OCI-LY3 (cell line): ENCODE data around the gene SMCR8.

Experiments used
- H2AFZ ChIP-seq: fragments of 200-600, 300-600 bp; shearing (Covaris generic); 2 replicates; pipeline ENCODE4 v1.6.0; 2014; ENCODE audit warnings: antibody characterized with exemption, low read depth, low read length
- H3K27ac ChIP-seq: fragments of 200-600, 300-600 bp; sonication (generic); 2 replicates; pipeline ENCODE4 v1.5.1; 2014; ENCODE audit warnings: mild to moderate bottlenecking, low read length, moderate library complexity, mixed read lengths
- H3K27me3 ChIP-seq: fragments of 200-600, 300-600 bp; sonication (generic); 2 replicates; pipeline ENCODE4 v1.6.1; 2014; ENCODE audit warnings: low read depth, low read length, mixed read lengths
- H3K36me3 ChIP-seq: fragments of 200-600, 300-600 bp; sonication (generic); replicated peaks from 2 replicates; pipeline ENCODE3; 2014; ENCODE audit warnings: low read depth, low read length, mixed read lengths
- H3K4me1 ChIP-seq: fragments of 300-600, 200-600 bp; sonication (generic); 2 replicates; pipeline ENCODE4 v1.6.1; 2014; ENCODE audit warnings: low read length, mixed read lengths
- H3K4me2 ChIP-seq: fragments of 200-600, 300-600 bp; sonication (generic); 2 replicates; pipeline ENCODE4 v1.6.1; 2014; ENCODE audit warnings: low read length, mixed read lengths
- H3K4me3 ChIP-seq: fragments of 300-600, 200-600 bp; sonication (generic); 2 replicates; pipeline ENCODE4 v1.5.1; 2014; ENCODE audit warnings: antibody characterized with exemption, mild to moderate bottlenecking, low read length, moderate library complexity
- H3K79me2 ChIP-seq: fragments of 300-600, 200-600 bp; shearing (Covaris generic); 2 replicates; pipeline ENCODE4 v1.6.1; 2014; ENCODE audit warnings: mild to moderate bottlenecking, low read length, mixed read lengths
- H3K9ac ChIP-seq: fragments of 300-600, 200-600 bp; shearing (Covaris generic); 2 replicates; pipeline ENCODE4 v1.6.0; 2014; ENCODE audit warnings: mild to moderate bottlenecking, low read length, moderate library complexity
- H3K9me3 ChIP-seq: fragments of 200-600, 300-600 bp; shearing (Covaris generic); 2 replicates; pipeline ENCODE4 v1.6.1; 2014; ENCODE audit warnings: low read length, mixed read lengths; ENCODE audit not compliant: insufficient read depth
- H4K20me1 ChIP-seq: fragments of 200-600, 300-600 bp; sonication (generic); 2 replicates; pipeline ENCODE4 v1.6.1; 2016; ENCODE audit warnings: low read length, mixed read lengths; ENCODE audit not compliant: insufficient read depth
- CTCF ChIP-seq: fragments of 200-600, 300-600 bp; sonication (generic); IDR thresholded peaks from 2 replicates; pipeline ENCODE4 v1.5.1; 2014; ENCODE audit warnings: antibody characterized with exemption, low read length, low read depth
- EZH2phosphoT487 ChIP-seq: fragments of 200-600 bp; shearing (Covaris generic); IDR thresholded peaks from 2 replicates; pipeline ENCODE4 v1.6.1; 2018; ENCODE audit warnings: antibody characterized with exemption, mixed run types, low read depth

The SMCR8 gene

GRCh38 chr17:18314731-18315561 is at the start of gene SMCR8, which contains the start of gene TOP3A:
SMCR8 (plus strand) TSS chr17:18315293; CDS start chr17:18315790, 497 bp downstream.
TOP3A (minus strand) TSS chr17:18314994; CDS start chr17:18314778, 216 bp downstream.
- Histone ChIP-seq H3K27me3 (no peaks in the 10 kb centered on the region), H3K4me3 (peak within 1 kb of the TSS; percentile 92), H3K79me2 (peaks cover 54% of the 10 kb centered on the region), H3K4me1 (0 out of 2 replicates have a peak, but pooled peaks cover 4% of the 10 kb centered on the region), H4K20me1 (no peaks in the 10 kb centered on the region), H3K9ac (peak within 1 kb of the TSS; percentile 68), H3K36me3 (no peaks in the 10 kb centered on the region), H3K9me3 (no peaks in the 10 kb centered on the region), H3K4me2 (peak within 1 kb of the TSS; percentile 77), H3K27ac (peak within 1 kb of the TSS; percentile 79), H2AFZ (peak within 1 kb of the TSS; percentile 83; the same call in 1 of the 2 replicates)
- TF ChIP-seq EZH2phosphoT487 (no peak), CTCF (no peak)

GRCh38 chr17:18267366-18267765 is 47.7 kb upstream of the SMCR8 start:
- no peak overlapping the region for H3K4me2 ChIP-seq
- H3K27me3 ChIP-seq = no peaks in the 10 kb centered on the region
- H3K4me3 ChIP-seq = no peak overlapping the region
- no peak overlapping the region for H3K9ac ChIP-seq
- H4K20me1 ChIP-seq = no peaks in the 10 kb centered on the region
- H3K4me1 ChIP-seq = no peaks in the 10 kb centered on the region
- no peaks in the 10 kb centered on the region for H3K36me3 ChIP-seq
- no peaks in the 10 kb centered on the region for H3K79me2 ChIP-seq
- no peak for TF ChIP-seq CTCF
- no peak for TF ChIP-seq EZH2phosphoT487
- no peak overlapping the region for H2AFZ ChIP-seq
- H3K9me3 ChIP-seq = no peaks in the 10 kb centered on the region
- H3K27ac ChIP-seq = no peak overlapping the region

- TF ChIP-seq CTCF = no peak
- TF ChIP-seq EZH2phosphoT487 = no peak
- Histone ChIP-seq H3K79me2 (no peaks in the 10 kb centered on the region), H3K4me3 (no peak overlapping the region), H3K4me2 (no peak overlapping the region), H3K27ac (no peak overlapping the region), H3K36me3 (no peaks in the 10 kb centered on the region), H3K27me3 (no peaks in the 10 kb centered on the region), H3K9ac (no peak overlapping the region), H3K9me3 (no peaks in the 10 kb centered on the region), H4K20me1 (no peaks in the 10 kb centered on the region), H3K4me1 (no peaks in the 10 kb centered on the region), H2AFZ (no peak overlapping the region)
Measured at GRCh38 chr17:18267927-18268711, 47.0 kb upstream of the SMCR8 start.
